ENCODE data around the gene NRXN3.

DNA sequence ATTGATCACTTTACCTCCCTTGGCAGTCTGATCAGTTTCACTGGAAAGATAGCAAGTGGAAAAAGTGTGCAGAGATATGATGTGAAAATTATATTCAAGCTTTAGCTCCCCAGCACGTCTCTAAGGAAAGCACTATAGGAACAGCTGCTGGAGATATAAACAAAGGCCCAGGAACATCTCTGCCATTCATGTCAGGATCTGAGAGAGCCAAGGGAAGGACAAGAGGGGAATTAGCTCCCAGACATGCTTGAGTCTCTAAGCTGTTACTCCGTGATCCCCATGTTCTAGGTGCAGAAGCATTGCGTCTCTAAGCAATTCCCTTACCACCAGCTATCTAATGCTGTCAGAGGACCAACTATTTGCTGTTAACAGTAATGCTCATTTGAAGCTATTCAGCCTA is 1341.0 kb downstream of the NRXN3 start:
- TF ChIP-seq, protein P1, sequence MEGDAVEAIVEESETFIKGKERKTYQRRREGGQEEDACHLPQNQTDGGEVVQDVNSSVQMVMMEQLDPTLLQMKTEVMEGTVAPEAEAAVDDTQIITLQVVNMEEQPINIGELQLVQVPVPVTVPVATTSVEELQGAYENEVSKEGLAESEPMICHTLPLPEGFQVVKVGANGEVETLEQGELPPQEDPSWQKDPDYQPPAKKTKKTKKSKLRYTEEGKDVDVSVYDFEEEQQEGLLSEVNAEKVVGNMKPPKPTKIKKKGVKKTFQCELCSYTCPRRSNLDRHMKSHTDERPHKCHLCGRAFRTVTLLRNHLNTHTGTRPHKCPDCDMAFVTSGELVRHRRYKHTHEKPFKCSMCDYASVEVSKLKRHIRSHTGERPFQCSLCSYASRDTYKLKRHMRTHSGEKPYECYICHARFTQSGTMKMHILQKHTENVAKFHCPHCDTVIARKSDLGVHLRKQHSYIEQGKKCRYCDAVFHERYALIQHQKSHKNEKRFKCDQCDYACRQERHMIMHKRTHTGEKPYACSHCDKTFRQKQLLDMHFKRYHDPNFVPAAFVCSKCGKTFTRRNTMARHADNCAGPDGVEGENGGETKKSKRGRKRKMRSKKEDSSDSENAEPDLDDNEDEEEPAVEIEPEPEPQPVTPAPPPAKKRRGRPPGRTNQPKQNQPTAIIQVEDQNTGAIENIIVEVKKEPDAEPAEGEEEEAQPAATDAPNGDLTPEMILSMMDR (IDR thresholded peaks at IDR 0.05), result no peak
- TF ChIP-seq EZH2 (IDR thresholded peaks at IDR 0.05), result no peak
- TF ChIP-seq EZH2phosphoT487 (IDR thresholded peaks at IDR 0.05), result no peak
